ENCODE results near the gene UNK.
"Not testable (repeated sequence)": the region's sequence is repeated elsewhere in the genome, so short reads cannot be mapped to it uniquely, and the experiment has no call there.

UNK gene

DNA sequence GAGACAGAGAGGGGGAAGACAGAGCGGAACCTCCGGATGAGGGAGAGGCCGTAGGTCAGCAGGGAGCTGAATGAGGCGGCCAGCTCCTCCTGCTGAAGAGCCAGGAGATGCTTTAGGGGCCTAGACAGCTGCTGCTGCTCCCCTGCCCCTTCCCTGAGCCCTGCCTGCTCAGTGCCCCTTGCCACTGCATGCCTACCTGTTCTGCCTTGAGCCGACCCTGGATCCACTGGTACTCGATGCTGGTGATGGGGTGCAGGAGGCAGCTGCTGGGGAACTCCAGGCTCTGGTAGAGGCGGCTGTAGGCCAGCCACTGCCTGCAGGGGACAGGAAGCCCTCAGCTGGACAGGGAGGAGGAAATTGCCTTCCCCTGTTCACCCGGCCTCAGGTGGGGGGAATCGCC, 52.0 kb downstream of the UNK start:
- no peak for DNase-seq

DNA sequence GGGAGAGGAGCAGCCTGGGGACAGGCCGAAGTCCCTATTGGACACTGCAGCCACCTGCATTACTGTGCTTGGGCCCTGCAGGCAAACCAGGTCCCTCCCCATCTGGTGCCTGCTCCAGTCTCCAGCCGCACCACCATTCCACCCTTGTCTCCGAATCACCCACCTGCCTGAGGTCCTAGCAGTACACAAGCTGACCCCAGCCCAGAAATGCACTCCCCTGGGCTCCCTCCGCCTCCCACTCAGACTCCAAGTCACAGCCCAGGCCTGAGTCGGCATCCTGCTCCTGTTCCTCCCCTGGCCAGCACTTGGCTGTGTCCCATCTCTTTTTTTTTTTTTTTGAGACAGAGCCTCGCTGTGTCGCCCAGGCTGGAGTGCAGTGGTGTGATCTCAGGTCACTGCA, 53.3 kb downstream of the UNK start:
- DNase-seq, result no peak

DNA sequence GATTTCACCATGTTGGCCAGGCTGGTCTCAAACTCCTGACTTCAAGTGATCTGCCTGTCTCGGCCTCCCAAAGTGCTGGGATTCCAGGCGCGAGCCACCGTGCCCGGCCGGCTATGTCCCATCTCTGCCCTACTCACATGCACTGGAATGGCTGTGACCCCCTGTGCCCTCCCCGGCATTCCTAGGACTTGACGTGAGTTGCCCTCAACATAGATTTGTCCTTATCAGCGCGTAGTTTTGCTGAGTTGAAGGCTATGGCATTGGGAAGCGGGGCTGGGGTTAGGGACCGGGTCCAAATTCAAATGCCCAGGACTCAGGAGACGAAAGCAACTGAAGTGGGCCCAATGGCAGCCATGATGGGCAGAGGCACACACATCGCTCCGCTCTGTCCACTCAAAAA, 53.8 kb downstream of the UNK start:
- no peak for DNase-seq

DNA sequence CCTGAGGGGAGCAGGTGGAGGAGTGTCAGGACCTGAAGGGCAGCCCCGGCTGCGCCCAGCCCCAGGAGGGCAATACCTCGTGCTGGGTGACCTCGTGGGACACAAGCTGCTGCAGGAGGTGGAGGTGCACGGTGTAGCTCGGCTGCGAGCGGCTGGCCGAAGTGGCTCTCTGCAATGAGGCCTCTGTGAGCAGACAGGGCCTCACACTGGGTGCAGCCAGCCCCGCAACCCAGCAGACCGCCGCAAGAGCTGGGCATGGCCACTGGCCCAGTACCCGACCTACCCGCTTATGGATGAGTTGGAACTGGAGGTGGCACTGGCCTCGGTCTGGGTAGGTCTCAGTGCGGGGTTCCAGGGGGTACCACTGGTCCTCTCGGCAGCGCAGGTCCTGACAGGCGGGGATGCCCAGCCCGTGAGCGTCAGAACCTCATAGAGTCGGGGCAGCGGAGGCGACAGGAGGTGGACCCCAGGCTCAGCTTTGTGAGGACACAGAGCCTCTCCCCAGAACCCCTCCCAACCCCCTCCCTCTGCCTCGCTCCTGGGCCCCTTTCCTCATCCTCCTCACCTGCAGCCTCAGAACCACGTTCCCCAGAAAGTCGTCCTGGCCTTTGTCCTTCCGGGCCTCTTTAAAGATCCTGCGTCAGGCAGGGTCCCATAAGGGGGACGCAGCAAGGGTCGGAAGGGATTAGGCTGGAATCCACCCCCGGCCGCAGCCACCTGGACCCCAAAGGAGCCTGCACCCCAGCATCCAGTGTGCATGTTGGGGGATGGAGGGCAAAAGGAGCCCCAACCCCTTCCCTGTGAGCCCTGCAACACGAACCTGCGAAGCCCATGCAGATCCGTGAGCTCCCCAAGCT, 55.6 kb downstream of the UNK start:
- DNase-seq, result no peak

DNA sequence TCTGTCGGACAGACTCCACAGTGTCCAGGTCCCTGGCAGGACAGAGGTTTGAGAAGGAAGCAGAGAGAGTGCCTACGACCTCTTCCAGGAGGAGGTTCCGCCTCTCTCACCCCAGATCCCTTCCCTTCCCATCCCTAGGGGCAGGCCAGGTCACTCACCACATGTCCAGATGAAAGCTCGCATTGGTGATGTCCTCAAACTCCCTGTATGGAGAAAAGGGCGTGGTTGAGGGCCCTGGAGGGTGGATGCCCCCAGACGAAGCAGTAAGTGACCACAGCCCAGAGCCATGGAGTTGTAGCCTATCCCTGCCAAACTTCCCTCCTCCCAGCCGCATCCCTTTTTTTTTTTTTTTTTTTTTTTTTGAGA, 56.2 kb downstream of the UNK start:
- DNase-seq, result no peak

DNA sequence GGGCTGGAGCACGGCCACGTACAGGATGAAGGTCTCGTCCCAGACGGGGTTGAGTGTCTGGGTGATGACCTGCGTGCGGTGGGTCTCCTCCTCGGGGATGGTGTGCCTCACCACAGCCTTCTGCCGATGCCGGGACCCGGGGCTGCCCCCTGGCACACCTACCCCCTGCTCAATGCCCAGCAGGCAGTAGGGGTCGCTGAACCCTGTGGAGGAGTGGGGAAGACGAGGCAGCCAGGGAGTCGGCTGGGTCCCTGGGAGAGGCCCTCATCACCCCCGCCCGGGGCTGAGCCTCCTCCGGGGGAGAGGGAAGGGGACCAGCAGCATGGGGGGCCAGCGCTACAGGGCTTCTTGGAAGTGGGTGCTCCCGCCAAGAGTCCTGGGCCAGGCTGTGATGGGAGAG, 57.8 kb downstream of the UNK start:
- no peak for DNase-seq

DNA sequence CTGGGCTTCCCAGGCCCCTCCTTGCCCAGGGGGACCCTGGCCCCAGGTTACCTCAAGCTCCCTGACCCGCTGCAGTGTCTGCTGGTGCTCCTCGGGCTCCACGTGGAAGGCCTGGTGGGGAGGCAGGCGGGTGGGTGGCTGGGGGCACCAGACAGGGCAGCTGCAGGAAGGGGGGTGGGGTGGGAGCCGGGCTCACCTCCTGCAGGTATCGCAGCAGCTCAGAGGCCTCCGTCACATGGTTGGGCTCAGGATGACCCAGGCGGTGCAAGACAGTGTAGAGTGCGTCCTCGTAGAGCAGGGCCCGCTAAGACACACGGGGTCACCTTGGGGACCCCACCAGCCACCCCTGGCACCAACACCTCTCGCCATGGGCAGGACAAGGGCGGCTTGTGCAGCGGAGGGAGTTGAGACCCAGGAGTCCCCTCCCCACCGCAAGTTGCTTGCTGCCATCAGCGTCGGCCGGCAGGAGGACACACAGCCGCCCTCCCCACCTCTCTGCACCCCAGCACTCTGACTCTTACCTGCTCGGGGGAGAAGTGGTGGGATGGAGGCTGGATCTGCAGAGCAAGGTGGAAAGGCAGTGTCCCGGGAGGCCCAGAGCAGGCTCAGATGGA, 58.5 kb downstream of the UNK start:
- peak in 1 of 5 donors; percentile 55 for DNase-seq

DNA sequence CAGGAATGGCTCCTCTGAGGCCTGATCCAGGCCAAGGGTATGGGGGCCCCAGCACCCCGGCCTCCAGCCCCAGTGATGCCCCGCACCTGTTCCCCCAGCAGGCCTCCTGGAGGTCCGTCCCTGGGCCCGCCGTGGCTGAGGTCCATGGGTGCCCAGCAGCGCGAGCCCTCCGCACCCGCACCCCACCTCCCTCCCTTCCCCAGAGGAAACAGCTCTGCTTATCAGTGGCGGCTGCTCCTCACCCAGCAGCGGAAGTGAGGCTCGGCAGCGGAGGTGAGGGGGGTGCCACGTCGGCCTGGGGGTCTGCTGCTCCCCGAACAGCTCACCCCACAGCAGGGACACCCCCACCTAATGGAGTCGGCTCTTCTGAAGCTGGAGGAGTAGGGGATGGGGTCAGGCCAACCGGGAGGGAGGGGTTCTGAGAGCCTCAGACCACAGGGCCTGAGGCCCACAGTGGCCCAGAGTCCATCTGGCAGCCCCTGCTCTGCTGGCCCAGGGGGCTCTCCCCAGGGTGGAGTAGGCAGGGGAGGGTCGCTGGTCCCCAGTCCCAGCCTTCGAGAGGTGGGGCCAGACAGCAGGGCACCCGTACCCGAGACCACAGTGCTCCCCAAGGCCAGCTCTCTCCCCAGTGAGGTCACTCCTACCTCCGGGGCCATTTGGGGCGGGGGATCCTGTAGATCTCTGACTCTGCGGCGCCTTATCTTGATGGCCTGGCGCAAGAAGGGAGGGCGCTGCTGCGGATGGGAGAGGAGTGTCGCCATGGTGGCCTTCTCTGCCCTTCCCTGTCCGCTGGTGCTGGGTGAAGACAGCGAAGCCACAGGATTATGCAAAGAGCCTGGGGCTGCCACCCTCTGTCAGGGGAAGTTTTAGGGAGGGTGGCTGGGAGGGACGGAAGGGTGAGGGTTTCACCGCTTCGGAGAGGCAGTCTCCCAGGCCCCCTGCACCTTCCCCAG, 59.2 kb downstream of the UNK start, which contains the start of gene UNC13D:
UNC13D (minus strand) TSS at position 828 of the 953 bp plus-strand sequence; CDS start at position 761, 67 bp downstream.
- peak; percentile 40 to 71 (median 53) for DNase-seq

DNA sequence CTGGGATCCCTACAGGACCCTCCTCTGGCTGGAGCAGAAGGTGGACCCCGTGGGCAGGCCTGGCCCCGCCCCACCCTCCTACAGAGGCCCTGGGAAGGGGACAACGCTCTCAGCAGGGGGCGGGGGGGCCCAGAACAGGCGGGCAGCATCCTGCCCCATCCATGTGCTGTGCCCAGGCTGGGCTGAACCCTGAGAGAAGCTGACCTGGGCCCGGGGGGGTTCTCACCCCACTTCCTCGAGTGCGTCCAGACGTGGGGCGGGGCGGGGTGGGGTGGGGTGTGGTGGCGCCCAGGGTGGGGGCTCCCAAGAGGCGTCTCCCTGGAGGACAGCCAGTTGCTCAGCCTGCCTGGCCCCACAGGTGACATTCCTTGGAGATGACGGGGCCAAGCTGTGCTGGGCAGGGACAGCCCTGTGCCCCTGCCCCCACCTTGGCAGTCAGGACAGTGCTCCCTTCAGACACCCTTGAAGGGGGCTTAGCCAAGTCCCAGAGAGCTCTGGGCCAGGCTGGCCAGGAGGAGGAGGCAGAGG, 60.0 kb downstream of the UNK start:
- DNase-seq, result no peak

DNA sequence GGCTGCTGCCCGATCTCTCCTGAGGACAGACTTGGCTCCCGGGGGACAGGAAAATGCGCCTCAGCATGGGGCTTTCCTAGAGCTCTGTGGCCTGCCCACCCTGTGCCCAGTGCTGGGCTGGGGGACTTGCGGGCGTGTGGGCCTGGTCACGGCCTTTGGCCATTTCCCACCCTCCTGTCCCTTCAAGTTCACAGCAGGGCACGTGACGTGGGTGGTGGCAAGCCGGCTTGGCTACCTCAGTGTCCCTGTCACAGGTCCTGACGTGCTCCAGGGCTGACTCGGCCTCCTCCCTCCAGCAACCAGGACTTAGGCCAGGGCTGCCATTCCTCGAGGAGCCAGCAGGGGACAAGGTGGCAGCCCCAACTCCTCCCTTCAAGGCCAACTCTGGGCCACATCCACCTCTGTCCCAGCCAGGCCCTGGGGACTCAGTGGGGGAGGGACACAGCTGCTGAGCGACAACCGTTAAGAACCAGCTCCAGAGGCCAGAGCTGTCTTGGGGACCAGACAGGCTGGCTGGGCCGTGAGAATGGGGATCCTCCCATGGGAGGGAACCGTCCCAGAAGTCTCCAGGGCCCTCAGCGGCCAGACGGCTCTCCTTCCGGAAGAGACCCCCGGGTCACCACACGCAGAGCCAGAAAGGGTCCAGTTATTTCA, 60.6 kb downstream of the UNK start:
- DNase-seq, result peak in 3 of 5 donors; percentile 38 to 79 (median 48)

DNA sequence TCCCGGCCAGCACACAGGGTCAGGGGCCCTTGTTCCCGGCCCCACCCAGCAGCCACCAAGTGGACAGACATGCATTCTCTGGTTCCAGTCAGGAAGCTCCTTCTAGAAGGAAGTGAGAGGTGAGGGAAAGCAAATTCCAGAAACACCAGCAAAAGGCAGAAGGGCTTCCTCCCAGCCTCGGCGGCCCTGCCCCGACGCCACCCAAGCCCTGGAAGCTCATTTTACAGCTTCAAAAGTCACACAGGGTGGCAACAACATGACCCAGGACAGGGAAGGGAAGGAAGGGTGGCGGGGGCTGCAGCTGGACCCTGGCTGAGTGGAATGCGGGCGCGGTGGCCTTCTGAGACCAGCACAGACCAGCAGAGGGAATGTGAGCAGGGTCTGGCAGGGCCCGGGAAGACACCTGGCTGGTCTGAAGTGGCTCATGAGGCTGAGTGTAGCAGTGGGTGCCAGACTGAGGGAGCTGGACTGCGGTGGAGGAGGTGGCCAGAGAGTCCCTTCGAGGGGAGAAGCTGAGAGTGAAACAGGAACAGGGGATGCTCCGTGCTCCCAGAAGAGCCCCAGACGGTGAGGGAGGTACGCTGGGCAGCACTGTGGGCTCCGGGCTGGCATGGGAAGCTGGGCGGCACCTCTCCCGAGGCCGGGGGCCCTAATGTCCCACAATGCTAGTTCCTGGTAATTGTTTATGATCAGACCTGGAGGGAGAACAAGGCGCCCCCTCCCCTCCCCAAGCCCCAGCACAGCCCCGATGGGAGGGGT, 61.5 kb downstream of the UNK start:
- DNase-seq, result no peak

DNA sequence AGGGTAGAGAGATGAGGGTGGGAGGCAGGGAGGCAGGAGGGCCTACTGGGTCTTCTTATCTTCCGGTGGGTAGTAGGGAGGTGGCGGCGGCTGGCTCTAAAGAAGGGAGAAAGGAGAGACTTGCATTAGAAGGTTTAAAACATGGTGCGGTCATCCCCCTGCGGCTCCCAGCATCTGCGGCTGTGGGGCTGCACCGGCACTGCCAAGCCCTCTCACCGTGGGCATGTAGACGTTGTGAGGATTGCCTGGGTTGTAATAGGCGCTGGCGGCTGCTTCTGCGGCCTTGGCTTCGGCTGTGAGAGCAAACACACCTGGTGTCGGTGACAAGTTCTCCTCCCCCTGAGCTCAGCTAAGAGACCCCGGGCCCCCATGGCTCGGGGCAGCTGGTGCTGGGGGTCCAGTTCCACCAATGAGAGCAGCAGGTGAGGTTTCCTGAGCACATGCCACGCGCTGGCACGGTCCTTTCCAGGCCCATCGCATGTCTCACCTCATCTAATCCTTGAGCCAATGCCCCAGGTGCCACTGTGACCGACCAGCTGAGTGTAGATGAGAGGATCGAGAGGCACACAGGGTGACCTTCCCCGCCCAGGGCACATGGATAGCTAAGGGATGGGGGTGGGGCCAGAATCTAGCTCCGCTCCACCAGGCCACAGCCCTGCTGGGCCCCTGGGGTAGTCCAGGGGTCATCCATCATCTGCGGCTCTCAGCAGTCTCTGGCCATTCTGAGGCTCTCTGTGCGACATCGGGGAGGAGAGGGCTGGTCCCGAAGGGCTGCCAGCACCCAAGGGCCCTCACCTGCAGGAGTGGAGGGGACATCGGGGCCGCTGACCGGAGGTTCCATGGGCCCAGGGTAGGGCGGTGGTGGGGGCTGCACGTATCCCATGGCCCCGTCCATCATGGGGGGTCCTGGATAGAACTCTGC, 62.3 kb downstream of the UNK start:
- DNase-seq, result no peak

DNA sequence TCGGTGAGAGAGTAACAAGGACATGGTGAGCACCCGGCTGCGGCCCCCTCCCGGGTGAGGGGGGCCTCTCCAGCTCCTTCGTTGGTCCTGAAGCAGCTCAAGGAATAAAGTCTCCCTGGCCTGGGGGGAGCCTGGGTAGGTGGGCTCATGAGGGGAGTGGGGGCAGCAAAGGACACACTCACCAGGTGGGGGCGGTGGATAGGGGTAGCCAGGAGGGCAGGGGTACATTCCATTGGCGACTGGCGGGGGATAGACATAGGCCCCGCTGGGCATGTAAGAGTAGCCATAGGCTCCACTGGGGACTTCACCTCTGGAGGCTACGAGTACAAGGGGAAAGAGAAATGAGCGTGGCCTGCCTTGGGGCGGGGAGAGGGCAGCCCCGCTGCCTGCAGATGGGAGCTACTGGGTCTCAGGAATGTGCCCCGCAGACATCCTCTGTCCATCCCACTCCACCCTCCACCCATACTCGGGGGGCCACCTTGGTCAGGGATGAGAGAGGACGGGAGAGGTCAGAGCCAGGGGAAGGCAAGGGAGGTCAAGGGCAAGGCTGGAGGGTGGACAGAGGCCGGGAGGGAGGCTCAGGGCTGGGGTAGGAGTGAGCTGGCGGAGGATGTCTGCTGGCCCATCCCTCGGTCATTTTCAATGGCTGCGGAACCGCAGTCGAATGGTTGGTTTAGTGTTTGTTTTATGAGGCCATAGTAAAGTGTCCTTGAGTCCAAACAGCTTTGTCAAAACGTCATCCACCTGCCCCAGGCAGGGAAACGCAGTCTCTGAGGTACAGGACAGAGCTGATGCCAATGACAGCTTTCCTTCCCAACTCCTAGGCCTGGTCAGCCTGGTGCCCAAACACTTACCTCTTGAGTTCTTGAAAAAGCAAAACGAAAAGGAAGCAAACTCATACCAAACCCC, 63.3 kb downstream of the UNK start:
- DNase-seq, result no peak

DNA sequence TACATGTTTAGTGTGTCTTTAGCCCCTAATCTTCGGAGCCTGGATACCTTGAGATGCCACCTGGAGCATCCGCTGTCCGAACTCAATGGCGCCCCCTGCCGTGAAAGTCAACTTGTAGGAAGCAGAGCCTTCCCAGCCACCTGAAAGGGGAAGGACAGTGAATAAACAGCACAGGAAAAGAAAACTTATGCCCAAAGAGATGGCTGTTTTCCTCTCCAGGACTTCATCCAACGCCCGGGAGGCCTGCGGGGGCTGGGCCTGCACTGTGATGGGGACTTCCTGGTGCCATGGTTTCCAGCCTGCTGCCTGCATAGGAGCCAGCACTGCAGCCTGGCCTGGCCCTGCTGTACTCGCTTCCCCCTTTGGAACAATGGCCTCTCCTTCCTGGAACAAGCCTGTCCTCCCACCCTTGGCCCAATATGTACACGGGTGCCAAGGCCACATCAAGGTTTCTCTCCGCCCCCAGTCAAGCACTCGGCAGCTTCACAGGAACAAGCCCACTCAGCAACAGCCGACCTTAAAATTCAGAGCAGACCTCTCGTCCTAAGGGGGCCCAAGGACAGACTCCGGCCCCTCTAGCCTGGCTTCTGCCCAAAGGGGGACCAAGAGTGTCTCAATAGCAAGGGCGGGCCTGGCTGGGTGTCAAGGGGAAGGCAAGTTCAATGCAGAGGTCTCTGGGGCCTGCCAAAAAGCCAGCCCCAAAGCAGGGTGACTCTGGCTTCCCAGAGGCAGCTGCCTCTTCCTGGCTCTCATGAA, 64.1 kb downstream of the UNK start:
- peak; percentile 52 to 85 (median 67) for DNase-seq

DNA sequence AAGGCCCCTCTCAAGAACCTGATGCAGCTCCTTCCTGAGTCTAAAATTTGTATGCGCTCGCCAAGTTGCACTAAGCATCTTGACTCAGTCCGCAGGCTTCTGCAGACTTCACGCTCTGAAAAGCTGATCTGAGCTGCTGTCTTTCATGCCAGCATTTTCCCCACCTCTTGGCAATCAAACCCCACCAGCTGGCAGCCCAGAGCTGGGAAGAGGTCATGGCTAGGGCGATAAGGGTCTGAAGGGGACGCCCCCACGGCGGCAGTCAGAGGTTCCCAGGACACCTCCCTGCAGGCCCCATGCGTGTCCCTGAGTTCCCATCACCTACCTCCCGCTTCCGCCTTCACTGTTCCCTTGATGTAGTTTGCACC, 64.7 kb downstream of the UNK start:
- DNase-seq, result no peak

DNA sequence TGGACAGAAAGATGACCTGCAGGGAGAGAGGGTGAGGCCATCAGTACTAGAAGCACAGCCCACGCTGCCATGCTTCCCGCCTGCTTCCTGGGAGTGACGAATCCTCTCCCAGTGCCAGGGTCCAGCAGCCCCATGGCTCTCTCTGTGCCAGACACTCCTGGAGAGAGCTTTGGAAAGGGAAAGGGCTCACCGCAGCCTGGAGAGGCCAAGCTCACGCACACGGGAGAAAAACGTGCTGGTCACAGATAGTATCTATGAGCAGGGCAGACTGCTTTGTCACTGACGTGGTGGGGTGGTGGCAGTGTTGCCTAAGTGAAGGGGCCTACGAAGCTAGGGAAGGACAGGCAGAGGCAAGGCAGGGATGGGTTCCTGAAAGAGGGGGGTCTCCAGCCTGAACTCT, 65.1 kb downstream of the UNK start:
- DNase-seq, result no peak

DNA sequence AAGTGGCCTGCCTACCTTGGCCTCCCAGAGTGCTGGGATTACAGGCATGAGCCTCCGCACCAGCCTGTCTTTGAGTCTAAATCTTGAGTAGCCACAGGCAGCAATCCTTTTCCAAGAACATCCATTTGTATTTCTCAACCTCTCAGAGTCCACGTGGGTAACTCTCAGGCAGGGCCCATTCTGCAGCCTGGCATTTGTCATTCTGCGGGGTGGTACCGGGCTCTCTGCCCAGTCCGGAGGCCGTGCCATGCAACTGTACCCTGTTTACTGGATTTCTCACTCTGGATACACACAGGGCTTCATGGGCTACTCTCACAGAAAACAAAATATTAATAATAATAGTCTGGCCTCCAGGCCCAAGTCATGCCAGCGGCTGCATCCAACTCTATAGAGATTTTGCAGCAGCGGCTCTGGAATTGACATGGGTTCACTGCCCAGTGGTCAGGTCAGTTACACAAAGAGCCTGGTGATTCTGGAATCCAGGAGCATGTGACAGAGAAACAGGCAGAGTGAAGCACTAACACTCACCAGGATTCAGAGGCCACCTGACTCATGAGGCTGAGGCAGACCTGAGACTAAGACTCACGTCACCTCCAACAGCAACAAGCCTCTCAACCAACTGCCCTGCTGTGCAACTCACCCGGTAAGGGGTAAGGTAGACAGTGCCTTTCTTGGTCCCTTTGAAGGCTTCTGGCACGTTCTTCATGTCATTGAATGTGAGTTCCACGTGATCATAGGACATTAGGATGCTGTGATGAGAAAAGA, 66.5 kb downstream of the UNK start:
- DNase-seq, result no peak

DNA sequence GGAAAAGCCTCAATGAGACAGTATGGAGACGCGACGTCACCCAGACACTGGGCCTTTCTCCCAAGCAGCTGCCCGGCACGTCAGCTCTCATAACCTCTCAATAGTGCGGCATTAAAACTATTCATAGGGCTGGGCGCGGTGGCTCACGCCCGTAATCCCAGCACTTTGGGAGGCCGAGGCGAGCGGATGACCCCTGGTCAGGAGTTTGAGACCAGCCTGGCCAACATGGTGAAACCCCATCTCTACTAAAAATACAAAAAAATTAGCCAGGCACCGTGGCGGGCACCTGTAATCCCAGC, 67.0 kb downstream of the UNK start:
- DNase-seq, result not testable (repeated sequence)

Data from T-helper 1 cell (primary cell).